Calu3 (cell line): Measurements from ENCODE around the gene SLC25A36. TPM values are rescaled to one million over a fixed set of nuclear protein-coding genes. Genes with fewer than 3 reads are reported as not detected.

Experiments used
- BruUV-seq: library from RNA; stranded (reverse); fragments of 400-500 nt; replicated peaks from 2 replicates; lab custom pipeline; 2021; lab: Mats Ljungman, UMichigan
- CTCF ChIA-PET: fragments of 300-600 bp; sonication (Branson Sonifier 250); formaldehyde crosslinking; loops from one replicate; lab custom pipeline; 2022; ENCODE audit warnings: antibody characterized with exemption; lab: Charles Lee
- DNase-seq: peaks from one replicate; pipeline ENCODE4 v3.0.0; 2022
- H3K27ac Mint-ChIP-seq: one replicate; pipeline ENCODE4 v1.8.0; 2022; ENCODE audit warnings: mixed read lengths; ENCODE audit not compliant: unreplicated experiment
- H3K27me3 Mint-ChIP-seq: one replicate; pipeline ENCODE4 v1.8.0; 2022; ENCODE audit warnings: mixed read lengths; ENCODE audit not compliant: unreplicated experiment
- H3K36me3 Mint-ChIP-seq: one replicate; pipeline ENCODE4 v1.8.0; 2022; ENCODE audit warnings: mild to moderate bottlenecking, moderate library complexity, mixed read lengths; ENCODE audit not compliant: insufficient read depth, unreplicated experiment
- H3K4me1 Mint-ChIP-seq: one replicate; pipeline ENCODE4 v1.8.0; 2022; ENCODE audit warnings: mild to moderate bottlenecking, low read depth, mixed read lengths; ENCODE audit not compliant: unreplicated experiment
- H3K4me3 Mint-ChIP-seq: one replicate; pipeline ENCODE4 v1.8.0; 2022; ENCODE audit warnings: mild to moderate bottlenecking, low read depth, moderate library complexity, mixed read lengths; ENCODE audit not compliant: unreplicated experiment
- H3K9me3 Mint-ChIP-seq: one replicate; pipeline ENCODE4 v1.8.0; 2022; ENCODE audit warnings: low read depth, mixed read lengths; ENCODE audit not compliant: unreplicated experiment
- intact Hi-C: fragments of 100-400 bp; cut with micrococcal nuclease; formaldehyde crosslinking; loops from one replicate; pipeline ENCODE4 v1.10.0; 2022; ENCODE audit not compliant: unreplicated experiment
- total RNA-seq: library from RNA; stranded (reverse); gene quantifications from 2 replicates; pipeline ENCODE4 v1.2.3, GENCODE V29; 2022
- TF ChIP-seq, protein P1 (sequence below): fragments of 200-600 bp; IDR thresholded peaks from one replicate; pipeline ENCODE4 v1.8.0; 2022; ENCODE audit warnings: antibody characterized with exemption; ENCODE audit not compliant: unreplicated experiment

SLC25A36 gene
- total RNA-seq, 1 experiment from 2014 or later = 114 TPM

- no peak overlapping the region for H3K27ac Mint-ChIP-seq
- no TSS peak for BruUV-seq
Measured at GRCh38 chr3:140995881-140996280, 54.2 kb downstream of the SLC25A36 start.

GRCh38 chr3:141000027-141000663 lies 58.5 kb downstream of the SLC25A36 start:
- CTCF ChIA-PET = interaction anchor here (0.8 to 2.3 kb wide), 11 partner anchors 10 to 232 kb away, joined by 3 to 15 read pairs (median 3); partner anchors contain the start of gene PXYLP1
- TF ChIP-seq, protein P1, sequence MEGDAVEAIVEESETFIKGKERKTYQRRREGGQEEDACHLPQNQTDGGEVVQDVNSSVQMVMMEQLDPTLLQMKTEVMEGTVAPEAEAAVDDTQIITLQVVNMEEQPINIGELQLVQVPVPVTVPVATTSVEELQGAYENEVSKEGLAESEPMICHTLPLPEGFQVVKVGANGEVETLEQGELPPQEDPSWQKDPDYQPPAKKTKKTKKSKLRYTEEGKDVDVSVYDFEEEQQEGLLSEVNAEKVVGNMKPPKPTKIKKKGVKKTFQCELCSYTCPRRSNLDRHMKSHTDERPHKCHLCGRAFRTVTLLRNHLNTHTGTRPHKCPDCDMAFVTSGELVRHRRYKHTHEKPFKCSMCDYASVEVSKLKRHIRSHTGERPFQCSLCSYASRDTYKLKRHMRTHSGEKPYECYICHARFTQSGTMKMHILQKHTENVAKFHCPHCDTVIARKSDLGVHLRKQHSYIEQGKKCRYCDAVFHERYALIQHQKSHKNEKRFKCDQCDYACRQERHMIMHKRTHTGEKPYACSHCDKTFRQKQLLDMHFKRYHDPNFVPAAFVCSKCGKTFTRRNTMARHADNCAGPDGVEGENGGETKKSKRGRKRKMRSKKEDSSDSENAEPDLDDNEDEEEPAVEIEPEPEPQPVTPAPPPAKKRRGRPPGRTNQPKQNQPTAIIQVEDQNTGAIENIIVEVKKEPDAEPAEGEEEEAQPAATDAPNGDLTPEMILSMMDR = peak; percentile 67

More at GRCh38 chr3:140995881-140996280, 54.2 kb downstream of the SLC25A36 start:
- Mint-ChIP-seq H3K4me1 (peaks cover 7% of the 10 kb centered on the region), H3K27me3 (peaks cover 14% of the 10 kb centered on the region), H3K4me3 (no peak overlapping the region), H3K36me3 (no peaks in the 10 kb centered on the region), H3K9me3 (peaks cover 2% of the 10 kb centered on the region)
- CTCF ChIA-PET = no interaction called here
- intact Hi-C loops = no loop called here
- TF ChIP-seq, protein P1 = no peak
- no peak for DNase-seq

DNA sequence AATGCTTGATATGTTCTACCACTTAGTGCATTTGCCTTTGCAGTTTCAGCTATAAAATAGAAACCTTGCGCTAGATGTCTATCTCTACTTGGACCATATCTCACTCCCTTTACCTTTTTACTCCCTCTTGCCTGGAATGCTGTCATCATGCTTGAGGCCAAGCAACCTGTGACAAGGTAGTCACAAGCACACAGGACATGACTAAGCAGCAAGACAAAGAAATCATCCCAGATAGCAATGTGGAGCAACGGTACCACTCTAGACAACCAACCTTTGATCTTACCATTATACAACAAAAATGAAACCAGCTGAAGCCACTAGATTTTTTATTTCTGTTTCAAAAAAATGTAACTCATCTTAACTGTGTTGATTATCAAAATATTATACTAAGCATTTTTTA lies 59.0 kb downstream of the SLC25A36 start:
- Mint-ChIP-seq H3K4me3 (no peak overlapping the region), H3K36me3 (no peaks in the 10 kb centered on the region), H3K27me3 (peaks cover 10% of the 10 kb centered on the region), H3K27ac (no peak overlapping the region), H3K9me3 (no peaks in the 10 kb centered on the region), H3K4me1 (peaks cover 8% of the 10 kb centered on the region)
- TF ChIP-seq, protein P1 = no peak
- CTCF ChIA-PET = interaction anchor here (0.8 to 2.3 kb wide), 9 partner anchors 9 to 231 kb away, joined by 3 to 15 read pairs (median 4); partner anchors contain the start of gene PXYLP1
- BruUV-seq = no TSS peak
- DNase-seq = no peak
- intact Hi-C loops = loop anchor here (1.0 to 2.0 kb wide), 3 partner anchors 105 to 278 kb away; no protein-coding TSS in a partner anchor

More at GRCh38 chr3:141000027-141000663, 58.5 kb downstream of the SLC25A36 start:
- H3K27me3 Mint-ChIP-seq = peaks cover 5% of the 10 kb centered on the region
- DNase-seq = peak; percentile 81
- no peaks in the 10 kb centered on the region for H3K36me3 Mint-ChIP-seq
- H3K9me3 Mint-ChIP-seq = no peaks in the 10 kb centered on the region
- peaks cover 8% of the 10 kb centered on the region for H3K4me1 Mint-ChIP-seq
- H3K4me3 Mint-ChIP-seq = no peak overlapping the region
- intact Hi-C loops = loop anchor here (1.0 to 2.0 kb wide), 3 partner anchors 105 to 279 kb away; no protein-coding TSS in a partner anchor
- BruUV-seq = no TSS peak
- no peak overlapping the region for H3K27ac Mint-ChIP-seq

GRCh38 chr3:141006344-141006743 lies 64.7 kb downstream of the SLC25A36 start:
- Mint-ChIP-seq H3K27me3 (peaks cover 65% of the 10 kb centered on the region), H3K4me1 (no peaks in the 10 kb centered on the region), H3K9me3 (no peaks in the 10 kb centered on the region), H3K36me3 (no peaks in the 10 kb centered on the region), H3K4me3 (no peak overlapping the region), H3K27ac (no peak overlapping the region)
- DNase-seq = no peak
- TF ChIP-seq, protein P1 = no peak
- intact Hi-C loops = no loop called here
- CTCF ChIA-PET = no interaction called here
- no TSS peak for BruUV-seq
